AG04450 (cell line): Measurements from ENCODE around the gene ALKBH5. TPM values are rescaled to one million over a fixed set of nuclear protein-coding genes. Genes with fewer than 3 reads are reported as not detected.

ENCODE experiments used
- CTCF ChIA-PET: fragments of 300-600, 350-600 bp; formaldehyde crosslinking; extraction: SDS; loops from one replicate; lab custom pipeline; 2022; ENCODE audit warnings: antibody characterized with exemption, inconsistent platforms; lab: Charles Lee
- POLR2A ChIA-PET: fragments of 350-600 bp; formaldehyde crosslinking; extraction: SDS; loops from one replicate; lab custom pipeline; 2021; ENCODE audit warnings: antibody characterized with exemption, inconsistent platforms; lab: Yijun Ruan, JAX
- DNase-seq: peaks from one replicate; pipeline ENCODE4 v3.0.0-alpha.2; 2011; ENCODE audit warnings: low read depth, low spot score
- H3K27ac ChIP-seq: one replicate; pipeline ENCODE4 v1.5.1; 2012; ENCODE audit warnings: low read depth, low read length, control low read depth
- H3K27me3 ChIP-seq: one replicate; pipeline ENCODE4 v1.6.0; 2012; ENCODE audit warnings: low read length; ENCODE audit not compliant: control insufficient read depth, insufficient read depth
- H3K4me3 ChIP-seq: 2 replicates; pipeline ENCODE4 v1.5.1; 2011; ENCODE audit warnings: mild to moderate bottlenecking, low read depth, low read length, control low read depth
- H3K9me3 ChIP-seq: 2 replicates; pipeline ENCODE4 v1.5.1; 2012; ENCODE audit warnings: low read length; ENCODE audit not compliant: control insufficient read depth, insufficient read depth
- CTCF ChIP-seq: IDR thresholded peaks from 2 replicates; pipeline ENCODE4 v1.5.1; 2011; ENCODE audit warnings: low read depth, low read length, control low read depth, inconsistent platforms
- polyA plus RNA-seq: library from polyadenylated mRNA; depleted of rRNA; stranded (reverse); fragments of >200 nt; gene quantifications from 2 replicates; pipeline ENCODE4 v1.2.3, GENCODE V29; 2011; rRNA removed

The ALKBH5 gene
- polyA plus RNA-seq, 1 experiment: 59.9 TPM

- Histone ChIP-seq H3K27me3 (no peaks in the 10 kb centered on the region), H3K4me3 (no peak overlapping the region), H3K27ac (no peak overlapping the region), H3K9me3 (no peaks in the 10 kb centered on the region; the same call in 1 of the 2 replicates)
- POLR2A ChIA-PET: no interaction called here
- no peak for DNase-seq
- CTCF ChIA-PET: interaction anchor here (1.0 kb wide), 1 partner anchor 8 kb away, joined by 3 read pairs; no protein-coding TSS in a partner anchor
- TF ChIP-seq CTCF: no peak
Measured at GRCh38 chr17:18256776-18257175, 73.1 kb downstream of the ALKBH5 start.

- POLR2A ChIA-PET: interaction anchor here (0.6 kb wide), 1 partner anchor 74 kb away, joined by 10 read pairs; no protein-coding TSS in a partner anchor
- H3K27ac ChIP-seq: peak overlapping the region; percentile 73
- no peaks in the 10 kb centered on the region for H3K27me3 ChIP-seq
- CTCF ChIA-PET: interaction anchor here (1.0 kb wide), 1 partner anchor 9 kb away, joined by 3 read pairs; no protein-coding TSS in a partner anchor
- H3K4me3 ChIP-seq: peak overlapping the region; percentile 83
- no peak for DNase-seq
- TF ChIP-seq CTCF: no peak
- H3K9me3 ChIP-seq: no peaks in the 10 kb centered on the region; the same call in 1 of the 2 replicates
Measured at GRCh38 chr17:18257268-18257981, 73.8 kb downstream of the ALKBH5 start.

GRCh38 chr17:18257982-18258355, 74.3 kb downstream of the ALKBH5 start:
- peak overlapping the region; percentile 73 for H3K27ac ChIP-seq

GRCh38 chr17:18258356-18259038, 74.9 kb downstream of the ALKBH5 start, which contains the start of gene FLII:
Gene FLII, minus strand, starts transcription at chr17:18258738. Its CDS starts 48 bp downstream, at chr17:18258690.
- no peak for TF ChIP-seq CTCF
- no peak for DNase-seq
- H3K4me3 ChIP-seq: peak within 1 kb of the TSS; percentile 83
- ChIA-PET POLR2A (no interaction called here), CTCF (interaction anchor here (1.0 kb wide), 1 partner anchor 10 kb away, joined by 3 read pairs; no protein-coding TSS in a partner anchor)
- H3K9me3 ChIP-seq: no peaks in the 10 kb centered on the region; the same call in 1 of the 2 replicates
- peak within 1 kb of the TSS; percentile 73 for H3K27ac ChIP-seq
- no peaks in the 10 kb centered on the region for H3K27me3 ChIP-seq

More at GRCh38 chr17:18257982-18258355, 74.3 kb downstream of the ALKBH5 start:
- H3K27me3 ChIP-seq: no peaks in the 10 kb centered on the region
- H3K4me3 ChIP-seq: peak overlapping the region; percentile 83
- DNase-seq: no peak
- no peak for TF ChIP-seq CTCF
- ChIA-PET CTCF (interaction anchor here (1.0 kb wide), 1 partner anchor 9 kb away, joined by 3 read pairs; no protein-coding TSS in a partner anchor), POLR2A (no interaction called here)
- no peaks in the 10 kb centered on the region; the same call in 1 of the 2 replicates for H3K9me3 ChIP-seq

Other genes starting within 250 kb of the ALKBH5 start
- 24.1 and 25.5 TPM in 2 replicates for gene TOM1L2, start 211.4 kb upstream of the ALKBH5 start, polyA plus RNA-seq
- 0.52 and 0.77 TPM in 2 replicates for gene DRC3, start 211.0 kb upstream of the ALKBH5 start, polyA plus RNA-seq
- 16.6 and 16.9 TPM in 2 replicates for gene ATPAF2, start 144.7 kb upstream of the ALKBH5 start, polyA plus RNA-seq
- 6.9 and 7.6 TPM in 2 replicates for gene GID4, start 144.4 kb upstream of the ALKBH5 start, polyA plus RNA-seq
- 31.5 and 36.0 TPM in 2 replicates for gene DRG2, start 95.9 kb upstream of the ALKBH5 start, polyA plus RNA-seq
- gene MYO15A, start 75.1 kb upstream of the ALKBH5 start, polyA plus RNA-seq: 0.19 and 0.32 TPM in 2 replicates
- gene LLGL1, start 41.8 kb downstream of the ALKBH5 start, polyA plus RNA-seq: 27.1 and 41.9 TPM in 2 replicates
- gene FLII, start 74.9 kb downstream of the ALKBH5 start, polyA plus RNA-seq: 192 and 235 TPM in 2 replicates
- gene MIEF2, start 76.8 kb downstream of the ALKBH5 start, polyA plus RNA-seq: 5.9 and 7.1 TPM in 2 replicates
- gene TOP3A, start 131.2 kb downstream of the ALKBH5 start, polyA plus RNA-seq: 11.9 and 12.2 TPM in 2 replicates
- gene SMCR8, start 131.5 kb downstream of the ALKBH5 start, polyA plus RNA-seq: 8.5 and 9.1 TPM in 2 replicates
- gene SHMT1, start 179.7 kb downstream of the ALKBH5 start, polyA plus RNA-seq: 4.0 and 4.3 TPM in 2 replicates
- gene EVPLL, start 193.9 kb downstream of the ALKBH5 start, polyA plus RNA-seq: not detected in 2 replicates